ENCODE data around the gene PFKFB4. TPM values are rescaled to one million over a fixed set of nuclear protein-coding genes. Genes with fewer than 3 reads are reported as not detected.

Gene PFKFB4
- polyA plus RNA-seq, 1 of the 3 experiments (the other 2 are of a cell fraction), result 5.7 TPM

DNA sequence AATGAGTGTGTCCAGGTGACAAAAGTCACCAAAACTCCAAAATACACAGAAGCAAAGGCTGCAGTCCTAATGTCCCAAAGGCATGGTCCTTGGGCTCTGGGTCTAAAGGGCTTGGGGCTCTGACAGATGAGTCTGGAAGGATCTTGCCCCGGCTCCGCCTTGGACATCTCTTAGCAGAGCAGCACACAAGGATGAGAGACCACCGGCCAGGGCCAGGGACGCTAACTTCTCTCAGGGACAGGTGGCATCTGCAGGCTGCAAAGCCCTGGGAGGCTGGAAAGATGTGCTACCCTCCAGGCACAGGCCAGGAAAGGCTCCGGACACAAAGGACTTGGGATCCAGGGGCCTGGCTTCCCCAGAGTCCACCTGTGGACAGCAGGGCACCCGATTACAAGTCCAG, 38.5 kb downstream of the PFKFB4 start:
- no peak for DNase-seq
- Histone ChIP-seq H3K4me2 (no peak overlapping the region), H3K36me3 (replicated peaks in 1 of 2; ENCODE audit: control insufficient read depth in 1 of 2, insufficient read depth in 2 of 2, low read length in 1 of 2) (no peaks in the 10 kb centered on the region), H3K79me2 (ENCODE audit: insufficient read depth) (no peaks in the 10 kb centered on the region), H3K4me3 (ENCODE audit: low read depth in 2 of 2, low read length in 1 of 2) (no peak overlapping the region), H4K20me1 (ENCODE audit: insufficient read depth) (no peaks in the 10 kb centered on the region), H3K27ac (ENCODE audit: low read depth in 2 of 2, low read length in 1 of 2) (no peak overlapping the region), H3K9ac (no peak overlapping the region), H3K27me3 (ENCODE audit: insufficient read depth) (no peaks in the 10 kb centered on the region), H3F3A (replicated peaks; ENCODE audit: insufficient read depth) (no peaks in the 10 kb centered on the region), H3K4me1 (ENCODE audit: control insufficient read depth in 1 of 2, insufficient read depth in 2 of 2, low read depth in 1 of 2, low read length in 1 of 2) (no peaks in the 10 kb centered on the region), H3K9me3 (no peaks in the 10 kb centered on the region), H2AFZ (ENCODE audit: low read depth) (no peak overlapping the region), H3K9me2 (no peaks in the 10 kb centered on the region)
- ChIA-PET POLR2A (no interaction called here), CTCF (no interaction called here)
- 97% methylated on average over 5 of the region's 6 CpGs for WGBS (ENCODE audit: low lambda C conversion rate)
- TF ChIP-seq ELF1 (IDR thresholded peaks at IDR 0.05), result no peak

DNA sequence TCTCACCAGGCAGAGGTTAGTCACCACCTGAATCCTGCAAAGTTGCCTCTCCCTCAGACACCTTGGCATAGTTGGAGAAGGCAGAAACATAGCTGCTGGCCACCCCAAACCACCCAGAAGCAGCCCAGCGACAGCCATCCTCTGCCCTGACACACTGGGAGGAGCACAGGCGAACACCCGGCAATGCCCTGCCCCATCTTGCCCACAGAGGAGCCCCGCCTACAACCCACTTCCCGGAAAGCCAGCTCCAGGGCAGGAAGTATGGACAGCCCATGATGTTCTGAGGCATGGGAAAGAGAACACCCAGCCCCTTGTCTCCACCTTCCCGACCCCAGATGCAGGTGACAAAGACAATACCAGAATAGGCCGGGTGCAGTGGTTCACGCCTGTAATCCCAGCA, 40.0 kb downstream of the PFKFB4 start:
- no peaks in the 10 kb centered on the region for H4K20me1 ChIP-seq (ENCODE audit: insufficient read depth)
- ChIA-PET CTCF (interaction anchor here (0.8 to 2.6 kb wide), 3 partner anchors 42 to 81 kb away, joined by 3 to 10 read pairs (median 3); no protein-coding TSS in a partner anchor), POLR2A (no interaction called here)
- WGBS (ENCODE audit: low lambda C conversion rate), result 75% methylated on average over 2 of the region's 8 CpGs
- H3K27ac ChIP-seq (ENCODE audit: low read depth in 2 of 2, low read length in 1 of 2), result no peak overlapping the region
- H3F3A ChIP-seq (replicated peaks; ENCODE audit: insufficient read depth), result no peaks in the 10 kb centered on the region
- no peaks in the 10 kb centered on the region for H3K9me3 ChIP-seq
- H3K9me2 ChIP-seq, result no peaks in the 10 kb centered on the region
- no peak for DNase-seq
- no peak overlapping the region for H3K4me3 ChIP-seq (ENCODE audit: low read depth in 2 of 2, low read length in 1 of 2)
- no peaks in the 10 kb centered on the region for H3K4me1 ChIP-seq (ENCODE audit: control insufficient read depth in 1 of 2, insufficient read depth in 2 of 2, low read depth in 1 of 2, low read length in 1 of 2)
- H3K36me3 ChIP-seq (replicated peaks in 1 of 2; ENCODE audit: control insufficient read depth in 1 of 2, insufficient read depth in 2 of 2, low read length in 1 of 2), result no peaks in the 10 kb centered on the region
- TF ChIP-seq CHD2 (IDR thresholded peaks at IDR 0.05; ENCODE audit: low read length, partially characterized antibody) (no peak), NRF1 (IDR thresholded peaks at IDR 0.05; ENCODE audit: low read depth, low read length) (no peak), RXRA (IDR thresholded peaks at IDR 0.05; ENCODE audit: borderline replicate concordance, low read depth) (no peak), EZH2phosphoT487 (IDR thresholded peaks at IDR 0.05; ENCODE audit: borderline replicate concordance, low read depth) (no peak), TCF12 (IDR thresholded peaks at IDR 0.05) (no peak), MXI1 (IDR thresholded peaks at IDR 0.05; ENCODE audit: low read depth, low read length) (no peak), RFX5 (IDR thresholded peaks at IDR 0.05; ENCODE audit: low read length) (no peak), FOSL2 (IDR thresholded peaks at IDR 0.05; ENCODE audit: borderline replicate concordance, low read depth) (no peak), JUND (IDR thresholded peaks at IDR 0.05) (no peak), FOXJ3 (CRISPR knock-in tag; IDR thresholded peaks at IDR 0.05) (no peak), NFIC (IDR thresholded peaks at IDR 0.05; ENCODE audit: borderline replicate concordance) (no peak)
- TF ChIP-seq, protein P1, sequence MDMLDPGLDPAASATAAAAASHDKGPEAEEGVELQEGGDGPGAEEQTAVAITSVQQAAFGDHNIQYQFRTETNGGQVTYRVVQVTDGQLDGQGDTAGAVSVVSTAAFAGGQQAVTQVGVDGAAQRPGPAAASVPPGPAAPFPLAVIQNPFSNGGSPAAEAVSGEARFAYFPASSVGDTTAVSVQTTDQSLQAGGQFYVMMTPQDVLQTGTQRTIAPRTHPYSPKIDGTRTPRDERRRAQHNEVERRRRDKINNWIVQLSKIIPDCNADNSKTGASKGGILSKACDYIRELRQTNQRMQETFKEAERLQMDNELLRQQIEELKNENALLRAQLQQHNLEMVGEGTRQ (IDR thresholded peaks at IDR 0.05; ENCODE audit: borderline replicate concordance, low read depth, low read length), result no peak
- H3K27me3 ChIP-seq (ENCODE audit: insufficient read depth), result no peaks in the 10 kb centered on the region
- H3K4me2 ChIP-seq, result no peak overlapping the region
- no peak overlapping the region for H3K9ac ChIP-seq
- H3K79me2 ChIP-seq (ENCODE audit: insufficient read depth), result no peaks in the 10 kb centered on the region
- no peak overlapping the region for H2AFZ ChIP-seq (ENCODE audit: low read depth)
